Small intestine (tissue), 7 donors: ENCODE data around the gene NOXRED1. TPM values are rescaled to one million over a fixed set of nuclear protein-coding genes. Genes with fewer than 3 reads are reported as not detected.

Source experiments
- DNase-seq, 2 donors: peaks; one replicate each; pipeline versions ENCODE4 v3.0.0 to v3.0.0-alpha.2; 2013
- FAIRE-seq: peaks from 2 replicates; lab custom pipeline; 2012; peaks lifted over from hg19 to GRCh38; lab: Jason Lieb, UNC
- H3K27ac ChIP-seq, 3 donors: one replicate each; pipeline ENCODE4 v1.5.1; 2013; ENCODE audit warnings: low read length in 2 of 3, mild to moderate bottlenecking in 2 of 3, control low read depth in 1 of 3, inconsistent platforms in 1 of 3, low read depth in 1 of 3, moderate library complexity in 1 of 3
- H3K27me3 ChIP-seq, 3 donors: one replicate each; pipeline ENCODE4 v1.6.1; 2013; ENCODE audit warnings: low read length in 3 of 3, inconsistent platforms in 1 of 3; ENCODE audit not compliant: control insufficient read depth in 3 of 3, insufficient read depth in 3 of 3
- H3K36me3 ChIP-seq, 3 donors: one replicate each; pipeline ENCODE4 v1.6.1; 2013; ENCODE audit warnings: low read length in 3 of 3, inconsistent platforms in 1 of 3, low read depth in 1 of 3, mild to moderate bottlenecking in 1 of 3, moderate library complexity in 1 of 3; ENCODE audit not compliant: control insufficient read depth in 3 of 3, insufficient read depth in 2 of 3
- H3K4me1 ChIP-seq, 3 donors: one replicate each; pipeline ENCODE4 v1.6.1; 2013; ENCODE audit warnings: low read length in 2 of 3, inconsistent platforms in 1 of 3, low read depth in 1 of 3, mild to moderate bottlenecking in 1 of 3, moderate library complexity in 1 of 3; ENCODE audit not compliant: control insufficient read depth in 3 of 3, insufficient read depth in 2 of 3
- H3K4me3 ChIP-seq, 3 donors: one replicate each; pipeline ENCODE4 v1.5.1; 2013; ENCODE audit warnings: low read length in 3 of 3, control low read depth in 1 of 3, inconsistent platforms in 1 of 3, low read depth in 1 of 3, mild to moderate bottlenecking in 1 of 3, moderate library complexity in 1 of 3
- H3K9me3 ChIP-seq, 2 donors: one replicate each; pipeline ENCODE4 v1.6.1; 2013; ENCODE audit warnings: low read depth in 1 of 2, low read length in 1 of 2; ENCODE audit not compliant: control insufficient read depth in 2 of 2, insufficient read depth in 1 of 2
- WGBS, 3 donors: extraction: QIAGEN DNeasy Blood & Tissue Kit; methylation state at CpG; one replicate each; pipeline ENCODE4 v1.1.7; 2013; 5-methylcytosine and 5-hydroxymethylcytosine counted together
- polyA plus RNA-seq, 4 donors: library from polyadenylated mRNA; stranded (reverse) in 3 of 4; unstranded in 1 of 4; fragments of 200-250 nt in 3 of 4; fragments of 120-200 nt in 1 of 4; gene quantifications; one replicate each; pipeline versions ENCODE4 v1.2.1 to v1.2.3, GENCODE V29; 2013
- donor health status: healthy with polysubstance abuse.
- donor health status: control.
- donor health status: control.
- donor health status: Bipolar disorder and iron deficiency.
- donor health status: healthy.

Gene NOXRED1
- polyA plus RNA-seq, 4 donors = 0.12 to 0.68 (median 0.36) TPM

- H3K4me3 ChIP-seq = peak within 1 kb of the TSS; percentile 69 to 99 (median 98)
- peak within 1 kb of the TSS; percentile 82 to 99 (median 83) for H3K27ac ChIP-seq
- FAIRE-seq (no peak), DNase-seq (peak; percentile 99)
- no peaks in the 10 kb centered on the region for H3K27me3 ChIP-seq
- no peaks in the 10 kb centered on the region for H3K9me3 ChIP-seq
- peaks cover 0 to 3% (median 0%) of the 10 kb centered on the region in 3 donors for H3K4me1 ChIP-seq
- H3K36me3 ChIP-seq = peaks cover 4 to 18% (median 6%) of the 10 kb centered on the region in 3 donors
- 0% methylated on average over 45 to 50 of the region's 50 CpGs for WGBS, 3 donors
Measured at GRCh38 chr14:77457522-77458248, 34.4 kb upstream of the NOXRED1 start, which contains the start of the genes AHSA1 and VIPAS39. TSS of gene AHSA1 (plus strand) at chr14:77458093. CDS start at chr14:77458190, 97 bp downstream. TSS of gene VIPAS39 (minus strand) at chr14:77457601. CDS start at chr14:77454102, 3,499 bp downstream.

- peaks cover 0 to 3% (median 0%) of the 10 kb centered on the region in 3 donors for H3K4me1 ChIP-seq
- FAIRE-seq (no peak), DNase-seq (no peak)
- WGBS, 3 donors = 0% methylated on average over 17 to 18 of the region's 18 CpGs
- no peaks in the 10 kb centered on the region for H3K9me3 ChIP-seq
- H3K36me3 ChIP-seq = peaks cover 2 to 18% (median 5%) of the 10 kb centered on the region in 3 donors
- peak overlapping the region; percentile 82 to 99 (median 83) for H3K27ac ChIP-seq
- H3K4me3 ChIP-seq = peak overlapping the region; percentile 69 to 98 (median 87)
- no peaks in the 10 kb centered on the region for H3K27me3 ChIP-seq
Measured at GRCh38 chr14:77457115-77457521, 33.8 kb upstream of the NOXRED1 start.

- WGBS, 3 donors = 65 to 74% (median 68%) methylated on average over 2 of the region's 2 CpGs
- DNase-seq (no peak), FAIRE-seq (no peak)
- no peak overlapping the region for H3K27ac ChIP-seq
- peaks cover 0 to 16% (median 2%) of the 10 kb centered on the region in 3 donors for H3K36me3 ChIP-seq
- H3K9me3 ChIP-seq = no peaks in the 10 kb centered on the region
- H3K27me3 ChIP-seq = no peaks in the 10 kb centered on the region
- H3K4me1 ChIP-seq = peaks cover 0 to 3% (median 0%) of the 10 kb centered on the region in 3 donors
- H3K4me3 ChIP-seq = no peak overlapping the region
Measured at GRCh38 chr14:77455966-77456640, 32.8 kb upstream of the NOXRED1 start.

GRCh38 chr14:77442196-77442595 is 18.9 kb upstream of the NOXRED1 start:
- Histone ChIP-seq H3K4me1 (no peaks in the 10 kb centered on the region), H3K36me3 (peaks cover 18 to 49% (median 20%) of the 10 kb centered on the region in 3 donors), H3K27me3 (no peaks in the 10 kb centered on the region), H3K27ac (no peak overlapping the region), H3K9me3 (no peaks in the 10 kb centered on the region), H3K4me3 (no peak overlapping the region)
- DNase-seq = no peak
- no peak for FAIRE-seq
- WGBS, 3 donors = 96 to 100% (median 98%) methylated on average over 2 of the region's 2 CpGs

GRCh38 chr14:77439861-77440260 is 16.5 kb upstream of the NOXRED1 start:
- Histone ChIP-seq H3K4me1 (no peaks in the 10 kb centered on the region), H3K27ac (no peak overlapping the region), H3K9me3 (no peaks in the 10 kb centered on the region), H3K27me3 (no peaks in the 10 kb centered on the region), H3K36me3 (peaks cover 18 to 43% (median 27%) of the 10 kb centered on the region in 3 donors), H3K4me3 (no peak overlapping the region)
- DNase-seq = no peak
- 96 to 98% (median 97%) methylated on average over 4 of the region's 4 CpGs for WGBS, 3 donors
- no peak for FAIRE-seq

GRCh38 chr14:77438596-77438995 is 15.3 kb upstream of the NOXRED1 start:
- 97 to 98% (median 97%) methylated on average over 1 of the region's 1 CpG for WGBS, 3 donors
- Histone ChIP-seq H3K36me3 (peaks cover 18 to 39% (median 32%) of the 10 kb centered on the region in 3 donors), H3K4me3 (no peak overlapping the region), H3K27ac (no peak overlapping the region), H3K9me3 (no peaks in the 10 kb centered on the region), H3K27me3 (no peaks in the 10 kb centered on the region), H3K4me1 (no peaks in the 10 kb centered on the region)
- no peak for DNase-seq
- no peak for FAIRE-seq

- DNase-seq (no peak), FAIRE-seq (no peak)
Measured at GRCh38 chr14:77436042-77436441, 12.7 kb upstream of the NOXRED1 start.

GRCh38 chr14:77426396-77426795 is 3.1 kb upstream of the NOXRED1 start:
- no peaks in the 10 kb centered on the region for H3K9me3 ChIP-seq
- H3K27ac ChIP-seq = no peak overlapping the region
- peaks cover 22 to 44% (median 31%) of the 10 kb centered on the region in 3 donors for H3K36me3 ChIP-seq
- no peaks in the 10 kb centered on the region for H3K27me3 ChIP-seq
- H3K4me3 ChIP-seq = no peak overlapping the region
- no peak for FAIRE-seq
- H3K4me1 ChIP-seq = no peaks in the 10 kb centered on the region
- WGBS, 3 donors = 96 to 98% (median 97%) methylated on average over 3 of the region's 3 CpGs
- no peak for DNase-seq

More at GRCh38 chr14:77436042-77436441, 12.7 kb upstream of the NOXRED1 start:
- no peaks in the 10 kb centered on the region for H3K9me3 ChIP-seq
- H3K27ac ChIP-seq = no peak overlapping the region
- peaks cover 9 to 30% (median 19%) of the 10 kb centered on the region in 3 donors for H3K36me3 ChIP-seq
- no peaks in the 10 kb centered on the region for H3K4me1 ChIP-seq
- 98 to 100% (median 99%) methylated on average over 3 of the region's 3 CpGs for WGBS, 3 donors
- no peaks in the 10 kb centered on the region for H3K27me3 ChIP-seq
- no peak overlapping the region for H3K4me3 ChIP-seq
